Suprapubic skin (tissue), 4 donors: ENCODE measurements around the gene BAIAP2.

Source experiments
- POLR2A ChIP-seq, 2 donors: fragments of 450-650 bp; IDR thresholded peaks; one replicate each; pipeline ENCODE4 v1.6.1; 2017; ENCODE audit warnings: antibody characterized with exemption in 2 of 2, mild to moderate bottlenecking in 2 of 2, moderate library complexity in 2 of 2
- POLR2AphosphoS5 ChIP-seq, 3 donors: sonication (generic); formaldehyde crosslinking; IDR thresholded peaks; one replicate each; pipeline ENCODE4 v1.6.1; 2017; ENCODE audit warnings: antibody characterized with exemption in 3 of 3

DNA sequence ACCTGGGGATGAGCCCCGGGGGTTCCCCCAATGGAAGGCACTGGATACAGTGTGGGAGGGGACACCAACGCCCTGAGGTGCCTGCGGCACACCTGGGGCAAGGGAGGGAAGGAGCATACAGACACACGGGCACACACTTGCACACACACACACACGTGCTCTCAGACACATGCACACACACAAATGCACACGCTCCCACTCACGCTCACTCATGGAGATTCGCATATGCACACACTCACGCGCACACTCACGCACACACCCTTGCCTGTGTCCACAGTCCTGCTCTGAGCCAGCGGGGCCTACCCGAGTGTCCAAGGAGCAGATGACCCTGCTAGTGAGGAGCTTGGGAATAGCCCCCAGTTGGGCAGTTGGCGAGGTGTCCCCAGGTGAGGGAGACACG lies 113.6 kb downstream of the BAIAP2 start:
- TF ChIP-seq POLR2AphosphoS5 (IDR thresholded peaks at IDR 0.05), result no peak
- TF ChIP-seq POLR2A (IDR thresholded peaks at IDR 0.05), result no peak
